ENCODE data around the gene TRPM1. TPM values are rescaled to one million over a fixed set of nuclear protein-coding genes. Genes with fewer than 3 reads are reported as not detected.

The TRPM1 gene
- polyA plus RNA-seq, 2 of the 4 experiments (the other 2 are of a cell fraction), result not detected

- ATAC-seq, result no peak
- Histone ChIP-seq H3K27ac (no peak overlapping the region), H3K4me3 (no peak overlapping the region), H3K4me2 (no peak overlapping the region), H3K4me1 (no peaks in the 10 kb centered on the region), H3K9me3 (no peaks in the 10 kb centered on the region)
- peak in 1 of 2 experiments; percentile 43 for DNase-seq (ENCODE audit: low read depth in 1 of 2, low spot score in 1 of 2)
- ChIA-PET POLR2A (no interaction called here), CTCF (interaction anchor here (0.7 to 3.2 kb wide), 3 partner anchors 14 to 44 kb away, joined by 3 to 15 read pairs (median 8); no protein-coding TSS in a partner anchor)
- TF ChIP-seq RAD21 (conservative IDR thresholded peaks at IDR 0.05 in 1 of 2, IDR thresholded peaks at IDR 0.05 in 1 of 2), result peak in 1 of 2 experiments; percentile 39; a peak in 2 of 5 replicates
- no peak for TF ChIP-seq ELK1 (IDR thresholded peaks at IDR 0.05; ENCODE audit: low read depth, low read length)
- peak; percentile 88 for FAIRE-seq
- WGBS (ENCODE audit: missing lambda C conversion rate), result 75% methylated on average over 7 of the region's 7 CpGs
Measured at GRCh38 chr15:31145271-31145911, 43.9 kb upstream of the TRPM1 start.

- Histone ChIP-seq H3K27ac (no peak overlapping the region), H3K4me1 (no peaks in the 10 kb centered on the region), H3K4me3 (no peak overlapping the region), H3K9me3 (no peaks in the 10 kb centered on the region), H3K4me2 (no peak overlapping the region)
- ATAC-seq (no peak), DNase-seq (ENCODE audit: low read depth in 1 of 2, low spot score in 1 of 2) (no peak), FAIRE-seq (no peak)
- POLR2A ChIA-PET, result no interaction called here
- CTCF ChIA-PET, result interaction anchor here (0.7 kb wide), 1 partner anchor 13 kb away, joined by 3 read pairs; no protein-coding TSS in a partner anchor
- no peak for TF ChIP-seq POLR2AphosphoS2 (conservative IDR thresholded peaks at IDR 0.05; ENCODE audit: low read length)
- no peak for TF ChIP-seq GATA3 (IDR thresholded peaks at IDR 0.05; ENCODE audit: borderline replicate concordance)
Measured at GRCh38 chr15:31141792-31142191, 40.3 kb upstream of the TRPM1 start.

GRCh38 chr15:31136607-31137328 lies 35.2 kb upstream of the TRPM1 start:
- H3K4me1 ChIP-seq, result no peaks in the 10 kb centered on the region
- H3K27ac ChIP-seq, result no peak overlapping the region
- ATAC-seq (no peak), FAIRE-seq (no peak), DNase-seq (ENCODE audit: low read depth in 1 of 2, low spot score in 1 of 2) (no peak)
- WGBS (ENCODE audit: missing lambda C conversion rate), result 50% methylated on average over 6 of the region's 6 CpGs
- H3K4me3 ChIP-seq, result no peak overlapping the region
- H3K9me3 ChIP-seq, result no peaks in the 10 kb centered on the region
- ChIA-PET POLR2A (no interaction called here), CTCF (interaction anchor here (1.3 to 3.7 kb wide), 2 partner anchors 7 to 22 kb away, joined by 4 to 20 read pairs; no protein-coding TSS in a partner anchor)
- no peak overlapping the region for H3K4me2 ChIP-seq
- TF ChIP-seq TP53 (CRISPR knock-in tag; IDR thresholded peaks at IDR 0.05), result no peak
- TF ChIP-seq USF2 (IDR thresholded peaks at IDR 0.05), result no peak
- no peak for TF ChIP-seq CBX2 (IDR thresholded peaks at IDR 0.05; ENCODE audit: borderline replicate concordance, low read depth)
- no peak for TF ChIP-seq CBX8 (IDR thresholded peaks at IDR 0.05)
- no peak for TF ChIP-seq RCOR1 (IDR thresholded peaks at IDR 0.05; ENCODE audit: low read depth, low read length)

- no peak for FAIRE-seq
- POLR2A ChIA-PET, result no interaction called here
Measured at GRCh38 chr15:31136016-31136415, 34.5 kb upstream of the TRPM1 start.

More at GRCh38 chr15:31136016-31136415, 34.5 kb upstream of the TRPM1 start:
- DNase-seq (ENCODE audit: low read depth in 1 of 2, low spot score in 1 of 2) (peak; percentile 49 to 57), ATAC-seq (peak; percentile 71 to 94; a peak in 5 of 6 replicates)
- no peak overlapping the region for H3K27ac ChIP-seq
- no peaks in the 10 kb centered on the region for H3K9me3 ChIP-seq
- no peak overlapping the region for H3K4me3 ChIP-seq
- 60% methylated on average over 9 of the region's 9 CpGs for WGBS (ENCODE audit: missing lambda C conversion rate)
- TF ChIP-seq ZFP36 (IDR thresholded peaks at IDR 0.05; ENCODE audit: borderline replicate concordance, partially characterized antibody) (no peak), BCL3 (IDR thresholded peaks at IDR 0.05) (no peak), E2F6 (IDR thresholded peaks at IDR 0.05; ENCODE audit: borderline replicate concordance, low read depth) (no peak), CBX2 (IDR thresholded peaks at IDR 0.05; ENCODE audit: borderline replicate concordance, low read depth) (no peak)
- no peaks in the 10 kb centered on the region for H3K4me1 ChIP-seq
- H3K4me2 ChIP-seq, result no peak overlapping the region
- CTCF ChIA-PET, result interaction anchor here (1.3 kb wide), 1 partner anchor 23 kb away, joined by 4 read pairs; no protein-coding TSS in a partner anchor
